ENCODE data around the gene CCNQ. TPM values are rescaled to one million over a fixed set of nuclear protein-coding genes. Genes with fewer than 3 reads are reported as not detected.
A peak's percentile ranks its signal among the peaks of the same experiment; 100 is the strongest.

The CCNQ gene
- polyA plus RNA-seq, 1 of the 3 experiments (the other 2 are of a cell fraction), result 45.3 TPM

DNA sequence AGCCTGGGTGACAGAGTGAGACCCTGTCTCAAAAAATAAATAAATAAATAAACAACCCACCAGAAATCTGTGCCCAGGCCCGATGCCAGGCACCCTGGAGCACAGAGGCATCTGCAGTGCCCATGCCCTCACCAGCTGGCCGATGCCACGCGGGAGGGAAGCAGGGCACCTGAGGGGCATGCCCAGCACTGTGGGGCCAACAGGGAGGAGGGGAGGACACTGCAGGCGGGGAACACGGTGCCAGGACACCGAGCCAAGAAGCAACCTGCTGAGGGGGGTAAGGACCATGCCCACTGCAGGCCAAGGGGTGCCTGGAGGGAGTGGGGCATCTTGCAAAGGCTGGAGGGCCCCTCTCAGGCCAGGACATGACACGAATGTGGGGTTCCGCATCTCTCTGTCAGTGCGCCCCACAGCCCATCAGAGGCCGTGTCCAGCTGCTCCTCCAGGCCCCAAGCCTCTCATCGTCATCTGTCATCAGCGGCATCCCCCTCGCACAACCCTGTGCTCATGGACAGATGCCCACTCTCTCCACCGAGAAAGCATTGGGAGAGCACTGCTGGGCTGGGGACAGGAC lies 34.8 kb upstream of the CCNQ start:
- Histone ChIP-seq H3K4me1 (ENCODE audit: control insufficient read depth in 1 of 2, insufficient read depth in 2 of 2, low read depth in 1 of 2, low read length in 1 of 2) (peaks cover 0 to 10% of the 10 kb centered on the region in 2 experiments; a peak in 1 of 4 replicates), H3K4me3 (ENCODE audit: low read depth in 2 of 2, low read length in 1 of 2) (no peak overlapping the region), H4K20me1 (ENCODE audit: insufficient read depth) (no peaks in the 10 kb centered on the region), H3K27me3 (ENCODE audit: insufficient read depth) (peaks cover 43% of the 10 kb centered on the region; the same call in 1 of the 2 replicates), H3F3A (replicated peaks; ENCODE audit: insufficient read depth) (no peaks in the 10 kb centered on the region), H3K9ac (no peak overlapping the region), H3K27ac (ENCODE audit: low read depth in 2 of 2, low read length in 1 of 2) (no peak overlapping the region), H3K9me2 (no peaks in the 10 kb centered on the region), H3K9me3 (peaks cover 7% of the 10 kb centered on the region; the same call in 1 of the 2 replicates), H3K4me2 (no peak overlapping the region), H3K36me3 (replicated peaks in 1 of 2; ENCODE audit: control insufficient read depth in 1 of 2, insufficient read depth in 2 of 2, low read length in 1 of 2) (no peaks in the 10 kb centered on the region), H2AFZ (ENCODE audit: low read depth) (no peak overlapping the region), H3K79me2 (ENCODE audit: insufficient read depth) (no peaks in the 10 kb centered on the region)
- ChIA-PET POLR2A (no interaction called here), CTCF (no interaction called here)
- 25% methylated on average over 4 of the region's 15 CpGs for WGBS (ENCODE audit: low lambda C conversion rate)
- no peak for DNase-seq
- TF ChIP-seq EZH2phosphoT487 (IDR thresholded peaks at IDR 0.05; ENCODE audit: borderline replicate concordance, low read depth) (no peak), FOXJ3 (CRISPR knock-in tag; IDR thresholded peaks at IDR 0.05) (no peak), SMC3 (IDR thresholded peaks at IDR 0.05; ENCODE audit: low read depth, low read length) (no peak), SIN3A (IDR thresholded peaks at IDR 0.05; ENCODE audit: borderline replicate concordance, low read depth, low read length) (no peak)

DNA sequence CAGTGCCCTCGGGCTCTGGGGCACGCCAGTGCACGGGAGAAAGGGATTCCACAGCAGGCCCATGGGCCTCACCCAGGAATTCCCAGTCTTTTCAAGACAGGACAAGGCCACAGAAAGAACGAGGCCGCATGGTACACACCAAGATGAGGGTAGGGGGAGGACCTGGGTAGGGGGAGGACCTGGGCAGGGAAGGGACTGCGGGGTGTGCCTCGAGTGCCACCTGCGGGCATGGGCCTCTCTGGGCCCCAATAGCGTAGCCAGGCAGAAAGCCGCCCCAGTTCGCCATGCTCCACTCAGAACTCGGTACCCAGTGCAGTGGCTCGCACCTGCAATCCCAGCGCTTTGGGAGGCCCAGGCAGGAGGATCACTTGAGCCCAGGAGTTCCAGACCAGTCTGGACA lies 34.1 kb upstream of the CCNQ start:
- H3K4me3 ChIP-seq (ENCODE audit: low read depth in 2 of 2, low read length in 1 of 2), result no peak overlapping the region
- H4K20me1 ChIP-seq (ENCODE audit: insufficient read depth), result no peaks in the 10 kb centered on the region
- H3K9me2 ChIP-seq, result no peaks in the 10 kb centered on the region
- peaks cover 0 to 3% of the 10 kb centered on the region in 2 experiments; a peak in 1 of 4 replicates for H3K4me1 ChIP-seq (ENCODE audit: control insufficient read depth in 1 of 2, insufficient read depth in 2 of 2, low read depth in 1 of 2, low read length in 1 of 2)
- H3K9ac ChIP-seq, result no peak overlapping the region
- ChIA-PET POLR2A (no interaction called here), CTCF (interaction anchor here (2.5 kb wide), 1 partner anchor 23 kb away, joined by 8 read pairs; no protein-coding TSS in a partner anchor)
- H3K27me3 ChIP-seq (ENCODE audit: insufficient read depth), result peaks cover 45% of the 10 kb centered on the region
- H3K36me3 ChIP-seq (replicated peaks in 1 of 2; ENCODE audit: control insufficient read depth in 1 of 2, insufficient read depth in 2 of 2, low read length in 1 of 2), result no peaks in the 10 kb centered on the region
- no peak overlapping the region for H2AFZ ChIP-seq (ENCODE audit: low read depth)
- no peak overlapping the region for H3K4me2 ChIP-seq
- H3F3A ChIP-seq (replicated peaks; ENCODE audit: insufficient read depth), result no peaks in the 10 kb centered on the region
- WGBS (ENCODE audit: low lambda C conversion rate), result 38% methylated on average over 10 of the region's 14 CpGs
- TF ChIP-seq RAD21 (IDR thresholded peaks at IDR 0.05; ENCODE audit: low read length) (no peak), POLR2AphosphoS5 (IDR thresholded peaks at IDR 0.05; ENCODE audit: low read depth, low read length) (no peak), GATA2 (CRISPR knock-in tag; IDR thresholded peaks at IDR 0.05) (no peak), RXRA (IDR thresholded peaks at IDR 0.05; ENCODE audit: borderline replicate concordance, low read depth) (no peak)
- peaks cover 7% of the 10 kb centered on the region; the same call in 1 of the 2 replicates for H3K9me3 ChIP-seq
- peak; percentile 15 for DNase-seq
- H3K27ac ChIP-seq (ENCODE audit: low read depth in 2 of 2, low read length in 1 of 2), result no peak overlapping the region
- no peaks in the 10 kb centered on the region for H3K79me2 ChIP-seq (ENCODE audit: insufficient read depth)

DNA sequence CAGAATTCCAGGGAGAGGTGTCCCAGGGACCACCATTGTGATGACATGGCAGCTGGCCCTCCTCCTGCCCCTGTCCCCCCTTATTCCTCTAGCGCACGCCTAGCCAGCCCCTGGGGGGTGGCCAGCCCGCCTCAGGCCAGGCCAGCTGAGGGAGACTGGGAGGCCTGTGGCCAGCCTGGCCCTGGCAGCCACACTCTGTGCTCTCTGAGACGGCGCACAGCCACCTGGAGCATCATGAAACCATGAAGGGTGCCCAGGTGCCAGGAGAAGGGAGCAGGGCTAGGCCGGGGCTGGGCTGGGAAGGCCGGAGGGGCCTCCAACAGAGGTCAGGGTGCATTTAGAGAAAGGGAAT lies 33.6 kb upstream of the CCNQ start:
- 37% methylated on average over 3 of the region's 7 CpGs for WGBS (ENCODE audit: low lambda C conversion rate)
- Histone ChIP-seq H3K9ac (no peak overlapping the region), H3K36me3 (replicated peaks in 1 of 2; ENCODE audit: control insufficient read depth in 1 of 2, insufficient read depth in 2 of 2, low read length in 1 of 2) (no peaks in the 10 kb centered on the region), H3K79me2 (ENCODE audit: insufficient read depth) (no peaks in the 10 kb centered on the region), H3K4me3 (ENCODE audit: low read depth in 2 of 2, low read length in 1 of 2) (no peak overlapping the region), H3K4me1 (ENCODE audit: control insufficient read depth in 1 of 2, insufficient read depth in 2 of 2, low read depth in 1 of 2, low read length in 1 of 2) (no peaks in the 10 kb centered on the region; a peak in 1 of 4 replicates), H3F3A (replicated peaks; ENCODE audit: insufficient read depth) (no peaks in the 10 kb centered on the region), H3K9me3 (peaks cover 7% of the 10 kb centered on the region; the same call in 1 of the 2 replicates), H3K27me3 (ENCODE audit: insufficient read depth) (peaks cover 45% of the 10 kb centered on the region), H3K4me2 (no peak overlapping the region), H4K20me1 (ENCODE audit: insufficient read depth) (no peaks in the 10 kb centered on the region), H2AFZ (ENCODE audit: low read depth) (no peak overlapping the region), H3K27ac (ENCODE audit: low read depth in 2 of 2, low read length in 1 of 2) (no peak overlapping the region), H3K9me2 (no peaks in the 10 kb centered on the region)
- ChIA-PET POLR2A (no interaction called here), CTCF (interaction anchor here (1.4 to 3.2 kb wide), 4 partner anchors 11 to 78 kb away, joined by 3 to 17 read pairs (median 12); no protein-coding TSS in a partner anchor)
- TF ChIP-seq SMC3 (IDR thresholded peaks at IDR 0.05; ENCODE audit: low read depth, low read length), result no peak
- TF ChIP-seq, protein P1, sequence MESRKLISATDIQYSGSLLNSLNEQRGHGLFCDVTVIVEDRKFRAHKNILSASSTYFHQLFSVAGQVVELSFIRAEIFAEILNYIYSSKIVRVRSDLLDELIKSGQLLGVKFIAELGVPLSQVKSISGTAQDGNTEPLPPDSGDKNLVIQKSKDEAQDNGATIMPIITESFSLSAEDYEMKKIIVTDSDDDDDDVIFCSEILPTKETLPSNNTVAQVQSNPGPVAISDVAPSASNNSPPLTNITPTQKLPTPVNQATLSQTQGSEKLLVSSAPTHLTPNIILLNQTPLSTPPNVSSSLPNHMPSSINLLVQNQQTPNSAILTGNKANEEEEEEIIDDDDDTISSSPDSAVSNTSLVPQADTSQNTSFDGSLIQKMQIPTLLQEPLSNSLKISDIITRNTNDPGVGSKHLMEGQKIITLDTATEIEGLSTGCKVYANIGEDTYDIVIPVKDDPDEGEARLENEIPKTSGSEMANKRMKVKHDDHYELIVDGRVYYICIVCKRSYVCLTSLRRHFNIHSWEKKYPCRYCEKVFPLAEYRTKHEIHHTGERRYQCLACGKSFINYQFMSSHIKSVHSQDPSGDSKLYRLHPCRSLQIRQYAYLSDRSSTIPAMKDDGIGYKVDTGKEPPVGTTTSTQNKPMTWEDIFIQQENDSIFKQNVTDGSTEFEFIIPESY (IDR thresholded peaks at IDR 0.05; ENCODE audit: borderline replicate concordance, low read depth), result no peak
- peak; percentile 20 for DNase-seq
